Progenitor cell of endocrine pancreas (in vitro differentiated cells): ENCODE results near the gene KRT13. TPM values are rescaled to one million over a fixed set of nuclear protein-coding genes. Genes with fewer than 3 reads are reported as not detected.
"Not testable (repeated sequence)": the region's sequence is repeated elsewhere in the genome, so short reads cannot be mapped to it uniquely, and the experiment has no call there.

Source experiments
- DNase-seq: peaks from one replicate; pipeline ENCODE4 v3.0.0; 2021; ENCODE audit warnings: low spot score; ENCODE audit not compliant: unreplicated experiment
- H3K27ac Mint-ChIP-seq: 2 replicates; pipeline ENCODE4 v1.8.0; 2021; ENCODE audit warnings: mild to moderate bottlenecking, moderate library complexity, mixed read lengths
- H3K27me3 Mint-ChIP-seq: 2 replicates; pipeline ENCODE4 v1.8.0; 2021; ENCODE audit warnings: mixed read lengths
- H3K36me3 Mint-ChIP-seq: 2 replicates; pipeline ENCODE4 v1.8.0; 2022; ENCODE audit warnings: mixed read lengths; ENCODE audit not compliant: insufficient read depth
- H3K4me1 Mint-ChIP-seq: 2 replicates; pipeline ENCODE4 v1.8.0; 2021; ENCODE audit warnings: low read depth, mixed read lengths
- H3K4me3 Mint-ChIP-seq: 2 replicates; pipeline ENCODE4 v1.8.0; 2021; ENCODE audit warnings: low read depth, mild to moderate bottlenecking, moderate library complexity, mixed read lengths
- H3K9me3 Mint-ChIP-seq: 2 replicates; pipeline ENCODE4 v1.8.0; 2021; ENCODE audit warnings: low read depth, mixed read lengths
- CTCF ChIP-seq: fragments of 200-600 bp; sonication (generic); IDR thresholded peaks from one replicate; pipeline ENCODE4 v1.5.0; 2021; ENCODE audit warnings: antibody characterized with exemption, mild to moderate bottlenecking; ENCODE audit not compliant: unreplicated experiment
- total RNA-seq: library from RNA; stranded (reverse); gene quantifications from 2 replicates; pipeline ENCODE4 v1.2.1, GENCODE V29; 2021

KRT13 gene
- total RNA-seq, 1 donor from 2014 or later: not detected

- no peak for DNase-seq
- no peaks in the 10 kb centered on the region for H3K9me3 Mint-ChIP-seq
- H3K4me1 Mint-ChIP-seq: peaks cover 42% of the 10 kb centered on the region
- no peak for TF ChIP-seq CTCF
- H3K27ac Mint-ChIP-seq: peak overlapping the region; percentile 79
- no peak overlapping the region for H3K4me3 Mint-ChIP-seq
- no peaks in the 10 kb centered on the region for H3K27me3 Mint-ChIP-seq
- H3K36me3 Mint-ChIP-seq: no peaks in the 10 kb centered on the region
Observed at GRCh38 chr17:41545829-41546410, 40.5 kb upstream of the KRT13 start.

- Mint-ChIP-seq H3K9me3 (no peaks in the 10 kb centered on the region), H3K27me3 (no peaks in the 10 kb centered on the region), H3K4me1 (peaks cover 49% of the 10 kb centered on the region), H3K4me3 (no peak overlapping the region), H3K27ac (peak overlapping the region; percentile 96), H3K36me3 (no peaks in the 10 kb centered on the region)
- TF ChIP-seq CTCF: no peak
- no peak for DNase-seq
Observed at GRCh38 chr17:41544935-41545334, 39.5 kb upstream of the KRT13 start.

- TF ChIP-seq CTCF: no peak
- no peaks in the 10 kb centered on the region for H3K36me3 Mint-ChIP-seq
- peak overlapping the region; percentile 96 for H3K27ac Mint-ChIP-seq
- H3K27me3 Mint-ChIP-seq: no peaks in the 10 kb centered on the region
- peaks cover 45% of the 10 kb centered on the region for H3K4me1 Mint-ChIP-seq
- no peak for DNase-seq
- H3K4me3 Mint-ChIP-seq: no peak overlapping the region
- no peaks in the 10 kb centered on the region for H3K9me3 Mint-ChIP-seq
Observed at GRCh38 chr17:41544491-41544892, 39.1 kb upstream of the KRT13 start.

GRCh38 chr17:41542786-41543185 is 37.4 kb upstream of the KRT13 start:
- peaks cover 40% of the 10 kb centered on the region for H3K4me1 Mint-ChIP-seq
- DNase-seq, H3K9me3 Mint-ChIP-seq, H3K36me3 Mint-ChIP-seq, H3K4me3 Mint-ChIP-seq, H3K27me3 Mint-ChIP-seq: not testable (repeated sequence)
- H3K27ac Mint-ChIP-seq: peak overlapping the region; percentile 56

GRCh38 chr17:41542357-41542756 is 36.9 kb upstream of the KRT13 start:
- DNase-seq: no peak
- no peaks in the 10 kb centered on the region for H3K9me3 Mint-ChIP-seq
- no peak overlapping the region for H3K4me3 Mint-ChIP-seq
- H3K27ac Mint-ChIP-seq: peak overlapping the region; percentile 56
- TF ChIP-seq CTCF: no peak
- H3K36me3 Mint-ChIP-seq: no peaks in the 10 kb centered on the region
- peaks cover 39% of the 10 kb centered on the region for H3K4me1 Mint-ChIP-seq
- H3K27me3 Mint-ChIP-seq: no peaks in the 10 kb centered on the region

- H3K36me3 Mint-ChIP-seq: no peaks in the 10 kb centered on the region
- no peaks in the 10 kb centered on the region for H3K9me3 Mint-ChIP-seq
- no peak for DNase-seq
- H3K27ac Mint-ChIP-seq: peak overlapping the region; percentile 87
- peaks cover 47% of the 10 kb centered on the region for H3K4me1 Mint-ChIP-seq
- no peak overlapping the region for H3K4me3 Mint-ChIP-seq
- no peaks in the 10 kb centered on the region for H3K27me3 Mint-ChIP-seq
- TF ChIP-seq CTCF: no peak
Observed at GRCh38 chr17:41540921-41541625, 35.7 kb upstream of the KRT13 start.
